Glutamatergic neuron (in vitro differentiated cells): Measurements from ENCODE around the gene BMX. TPM values are rescaled to one million over a fixed set of nuclear protein-coding genes. Genes with fewer than 3 reads are reported as not detected.

Experiments
- DNase-seq: peaks from one replicate; pipeline ENCODE4 v3.0.0; 2022
- H3K27ac Mint-ChIP-seq: one replicate; pipeline ENCODE4 v1.8.0; 2020; ENCODE audit warnings: mild to moderate bottlenecking, mixed read lengths, inconsistent platforms; ENCODE audit not compliant: unreplicated experiment
- H3K27me3 Mint-ChIP-seq: one replicate; pipeline ENCODE4 v1.8.0; 2020; ENCODE audit warnings: mild to moderate bottlenecking, moderate library complexity, mixed read lengths, inconsistent platforms; ENCODE audit not compliant: unreplicated experiment
- H3K36me3 Mint-ChIP-seq: one replicate; pipeline ENCODE4 v1.8.0; 2020; ENCODE audit warnings: mild to moderate bottlenecking, mixed read lengths, inconsistent platforms; ENCODE audit not compliant: unreplicated experiment
- H3K4me1 Mint-ChIP-seq: one replicate; pipeline ENCODE4 v1.8.0; 2020; ENCODE audit warnings: mild to moderate bottlenecking, low read depth, mixed read lengths, inconsistent platforms; ENCODE audit not compliant: unreplicated experiment
- H3K4me3 Mint-ChIP-seq: one replicate; pipeline ENCODE4 v1.8.0; 2020; ENCODE audit warnings: mild to moderate bottlenecking, mixed read lengths, inconsistent platforms; ENCODE audit not compliant: unreplicated experiment
- H3K9me3 Mint-ChIP-seq: one replicate; pipeline ENCODE4 v1.8.0; 2020; ENCODE audit warnings: mild to moderate bottlenecking, moderate library complexity, mixed read lengths, inconsistent platforms; ENCODE audit not compliant: unreplicated experiment
- CTCF ChIP-seq: fragments of 200-600 bp; sonication (generic); IDR thresholded peaks from one replicate; pipeline ENCODE4 v1.5.0; 2021; ENCODE audit not compliant: partially characterized antibody, unreplicated experiment
- total RNA-seq: library from RNA; stranded (reverse); fragmentation: NEBNext Ultra II Directional; extraction: Animal tissue kit (Norgen Biotek cat#: 25700); gene quantifications from one replicate; pipeline ENCODE4 v1.2.1, GENCODE V29; 2021; ENCODE audit not compliant: unreplicated experiment

The BMX gene
- total RNA-seq, 1 donor from 2014 or later: not detected

GRCh38 chrX:15475021-15475420 lies 25.6 kb upstream of the BMX start:
- H3K4me1 Mint-ChIP-seq: no peaks in the 10 kb centered on the region
- no peak for DNase-seq
- no peak overlapping the region for H3K4me3 Mint-ChIP-seq
- no peak overlapping the region for H3K27ac Mint-ChIP-seq
- TF ChIP-seq CTCF: no peak
- no peaks in the 10 kb centered on the region for H3K9me3 Mint-ChIP-seq
- peaks cover 1% of the 10 kb centered on the region for H3K27me3 Mint-ChIP-seq
- H3K36me3 Mint-ChIP-seq: no peaks in the 10 kb centered on the region

GRCh38 chrX:15475486-15475885 lies 25.1 kb upstream of the BMX start:
- Mint-ChIP-seq H3K4me1 (no peaks in the 10 kb centered on the region), H3K27ac (no peak overlapping the region), H3K4me3 (no peak overlapping the region), H3K9me3 (no peaks in the 10 kb centered on the region), H3K27me3 (peaks cover 1% of the 10 kb centered on the region), H3K36me3 (no peaks in the 10 kb centered on the region)
- no peak for DNase-seq
- no peak for TF ChIP-seq CTCF

GRCh38 chrX:15483891-15484290 lies 16.7 kb upstream of the BMX start:
- no peak overlapping the region for H3K27ac Mint-ChIP-seq
- H3K9me3 Mint-ChIP-seq: no peaks in the 10 kb centered on the region
- no peaks in the 10 kb centered on the region for H3K27me3 Mint-ChIP-seq
- no peak overlapping the region for H3K4me3 Mint-ChIP-seq
- H3K4me1 Mint-ChIP-seq: no peaks in the 10 kb centered on the region
- H3K36me3 Mint-ChIP-seq: no peaks in the 10 kb centered on the region
- no peak for TF ChIP-seq CTCF
- DNase-seq: no peak

GRCh38 chrX:15492469-15492868 lies 8.1 kb upstream of the BMX start:
- H3K27ac Mint-ChIP-seq: no peak overlapping the region
- DNase-seq: no peak
- H3K4me3 Mint-ChIP-seq: peak overlapping the region; percentile 83
- no peak for TF ChIP-seq CTCF
- H3K36me3 Mint-ChIP-seq: no peaks in the 10 kb centered on the region
- H3K9me3 Mint-ChIP-seq: no peaks in the 10 kb centered on the region
- H3K4me1 Mint-ChIP-seq: no peaks in the 10 kb centered on the region
- H3K27me3 Mint-ChIP-seq: peaks cover 2% of the 10 kb centered on the region

GRCh38 chrX:15493118-15493962 lies 7.3 kb upstream of the BMX start, which contains the start of gene PIR:
Gene PIR (minus strand): TSS chrX:15493333. CDS start chrX:15491257, 2,076 bp downstream.
- H3K27ac Mint-ChIP-seq: no peak within 1 kb of the TSS
- no peaks in the 10 kb centered on the region for H3K4me1 Mint-ChIP-seq
- peak; percentile 80 for DNase-seq

More at GRCh38 chrX:15493118-15493962, 7.3 kb upstream of the BMX start, which contains the start of gene PIR:
- Mint-ChIP-seq H3K9me3 (no peaks in the 10 kb centered on the region), H3K27me3 (peaks cover 4% of the 10 kb centered on the region), H3K4me3 (peak within 1 kb of the TSS; percentile 83), H3K36me3 (no peaks in the 10 kb centered on the region)
- no peak for TF ChIP-seq CTCF
